ENCODE measurements around the gene ZNF592. TPM values are rescaled to one million over a fixed set of nuclear protein-coding genes. Genes with fewer than 3 reads are reported as not detected.

ZNF592 gene
- total and polyA plus RNA-seq, 2 donors (not counting 3 experiments of a cell fraction or from before 2014, with no cell fraction given): 12.3 to 21.1 TPM

GRCh38 chr15:84722628-84723027, 25.8 kb upstream of the ZNF592 start:
- ChIA-PET CTCF (interaction anchor here (1.0 kb wide), 1 partner anchor 69 kb away, joined by 4 read pairs; the partner anchor contains the start of gene WDR73), POLR2A (interaction anchor here (0.7 kb wide), 1 partner anchor 98 kb away, joined by 4 read pairs; no protein-coding TSS in a partner anchor)
- TF ChIP-seq POLR2A (IDR thresholded peaks at IDR 0.05; ENCODE audit: low read depth, low read length) (no peak), FOS (IDR thresholded peaks at IDR 0.05; ENCODE audit: borderline replicate concordance, insufficient read depth, low read length) (no peak), MYC (IDR thresholded peaks at IDR 0.05; ENCODE audit: low read depth, low read length) (no peak), CTCF (IDR thresholded peaks at IDR 0.05; ENCODE audit: extremely low read depth in 1 of 2, insufficient read depth in 1 of 2, low read depth in 1 of 2, low read length in 2 of 2) (no peak), POLR2AphosphoS5 (IDR thresholded peaks at IDR 0.05; ENCODE audit: insufficient read depth, low read depth, low read length) (no peak), GATA2 (IDR thresholded peaks at IDR 0.05; ENCODE audit: insufficient read depth, insufficient read length, low read depth, low read length) (no peak), EZH2 (IDR thresholded peaks at IDR 0.05; ENCODE audit: borderline replicate concordance, low read depth, low read length, severe bottlenecking) (no peak), JUN (IDR thresholded peaks at IDR 0.05; ENCODE audit: borderline replicate concordance, insufficient read depth, insufficient read length, low read depth) (no peak)
- TF ChIP-seq, protein P1, sequence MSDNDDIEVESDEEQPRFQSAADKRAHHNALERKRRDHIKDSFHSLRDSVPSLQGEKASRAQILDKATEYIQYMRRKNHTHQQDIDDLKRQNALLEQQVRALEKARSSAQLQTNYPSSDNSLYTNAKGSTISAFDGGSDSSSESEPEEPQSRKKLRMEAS (IDR thresholded peaks at IDR 0.05; ENCODE audit: insufficient read depth, insufficient read length): no peak
- Histone ChIP-seq H3K36me3 (ENCODE audit: control insufficient read depth in 2 of 2, extremely low read depth in 1 of 2, insufficient read depth in 2 of 2, low read length in 2 of 2) (no peaks in the 10 kb centered on the region), H3K9me3 (replicated peaks; ENCODE audit: control insufficient read depth, insufficient read depth, low read length) (no peaks in the 10 kb centered on the region), H3K27ac (ENCODE audit: insufficient read depth, low read depth, low read length) (no peak overlapping the region), H3K4me3 (replicated peaks in 1 of 3; ENCODE audit: insufficient read depth in 1 of 3, low read depth in 1 of 3, low read length in 3 of 3) (no peak overlapping the region), H3K4me1 (ENCODE audit: control insufficient read depth, extremely low read depth, insufficient read depth, low read length) (peaks cover 7% of the 10 kb centered on the region), H4K20me1 (replicated peaks; ENCODE audit: control insufficient read depth, extremely low read depth, insufficient read depth, low read length) (no peaks in the 10 kb centered on the region), H3K4me2 (ENCODE audit: insufficient read depth, low read length) (no peak overlapping the region), H3K27me3 (ENCODE audit: control insufficient read depth in 2 of 2, insufficient read depth in 2 of 2, low read length in 2 of 2) (no peaks in the 10 kb centered on the region), H2AFZ (ENCODE audit: low read depth, low read length) (no peak overlapping the region), H3K9ac (replicated peaks; ENCODE audit: extremely low read depth, insufficient read depth, low read length) (no peak overlapping the region), H3K9me1 (replicated peaks; ENCODE audit: control insufficient read depth, extremely low read depth, insufficient read depth, low read length) (no peaks in the 10 kb centered on the region), H3K79me2 (ENCODE audit: control insufficient read depth, insufficient read depth, low read length) (no peaks in the 10 kb centered on the region)
- DNase-seq (ENCODE audit: low read depth, low spot score) (no peak), FAIRE-seq (no peak)
- BruUV-seq (replicated peaks): no TSS peak
- intact Hi-C loops (cut with micrococcal nuclease): no loop called here
- dilution Hi-C loops (cut with MboI; ENCODE audit: extremely low pct_ligation_motif_present, low sequenced_read_pairs): no loop called here
